AG04450 (cell line): ENCODE measurements around the gene RIMBP2. TPM values are rescaled to one million over a fixed set of nuclear protein-coding genes. Genes with fewer than 3 reads are reported as not detected.

Experiments
- CTCF ChIA-PET: fragments of 300-600, 350-600 bp; formaldehyde crosslinking; extraction: SDS; loops from one replicate; lab custom pipeline; 2022; ENCODE audit warnings: antibody characterized with exemption, inconsistent platforms; lab: Charles Lee
- POLR2A ChIA-PET: fragments of 350-600 bp; formaldehyde crosslinking; extraction: SDS; loops from one replicate; lab custom pipeline; 2021; ENCODE audit warnings: antibody characterized with exemption, inconsistent platforms; lab: Yijun Ruan, JAX
- DNase-seq: peaks from one replicate; pipeline ENCODE4 v3.0.0-alpha.2; 2011; ENCODE audit warnings: low read depth, low spot score
- H3K27ac ChIP-seq: one replicate; pipeline ENCODE4 v1.5.1; 2012; ENCODE audit warnings: low read depth, low read length, control low read depth
- H3K27me3 ChIP-seq: one replicate; pipeline ENCODE4 v1.6.0; 2012; ENCODE audit warnings: low read length; ENCODE audit not compliant: control insufficient read depth, insufficient read depth
- H3K4me3 ChIP-seq: 2 replicates; pipeline ENCODE4 v1.5.1; 2011; ENCODE audit warnings: mild to moderate bottlenecking, low read depth, low read length, control low read depth
- H3K9me3 ChIP-seq: 2 replicates; pipeline ENCODE4 v1.5.1; 2012; ENCODE audit warnings: low read length; ENCODE audit not compliant: control insufficient read depth, insufficient read depth
- CTCF ChIP-seq: IDR thresholded peaks from 2 replicates; pipeline ENCODE4 v1.5.1; 2011; ENCODE audit warnings: low read depth, low read length, control low read depth, inconsistent platforms
- polyA plus RNA-seq: library from polyadenylated mRNA; depleted of rRNA; stranded (reverse); fragments of >200 nt; gene quantifications from 2 replicates; pipeline ENCODE4 v1.2.3, GENCODE V29; 2011

RIMBP2 gene
- polyA plus RNA-seq, 1 experiment, result not detected

GRCh38 chr12:130672089-130672820 is 43.8 kb downstream of the RIMBP2 start:
- CTCF ChIA-PET, result no interaction called here
- peaks cover 81% of the 10 kb centered on the region for H3K9me3 ChIP-seq
- H3K4me3 ChIP-seq, result no peak overlapping the region
- H3K27ac ChIP-seq, result no peak overlapping the region
- no peaks in the 10 kb centered on the region for H3K27me3 ChIP-seq
- POLR2A ChIA-PET, result no interaction called here
- no peak for TF ChIP-seq CTCF
- DNase-seq, result no peak

DNA sequence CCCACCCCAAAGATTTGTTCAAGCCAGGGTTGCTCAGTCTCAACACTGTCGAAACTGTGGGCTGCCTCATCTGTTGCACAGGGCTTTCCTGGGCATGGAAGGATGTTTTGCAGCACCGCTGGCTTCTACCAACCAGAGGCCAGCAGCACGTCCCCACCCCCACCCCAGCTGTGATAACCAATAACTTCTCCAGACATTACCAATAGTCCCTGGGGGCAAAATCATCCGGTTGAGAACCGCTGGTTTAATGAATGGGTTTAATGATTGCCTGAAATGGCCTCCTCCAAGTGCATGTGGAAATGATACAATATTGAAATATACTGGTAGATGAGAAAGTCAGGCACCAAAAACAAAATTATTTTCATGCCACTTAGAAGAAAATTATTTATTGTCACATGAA is 44.5 kb downstream of the RIMBP2 start:
- DNase-seq, result no peak
- ChIA-PET CTCF (no interaction called here), POLR2A (no interaction called here)
- H3K27ac ChIP-seq, result no peak overlapping the region
- TF ChIP-seq CTCF, result no peak
- no peaks in the 10 kb centered on the region for H3K27me3 ChIP-seq
- H3K9me3 ChIP-seq, result peaks cover 77% of the 10 kb centered on the region
- no peak overlapping the region for H3K4me3 ChIP-seq

DNA sequence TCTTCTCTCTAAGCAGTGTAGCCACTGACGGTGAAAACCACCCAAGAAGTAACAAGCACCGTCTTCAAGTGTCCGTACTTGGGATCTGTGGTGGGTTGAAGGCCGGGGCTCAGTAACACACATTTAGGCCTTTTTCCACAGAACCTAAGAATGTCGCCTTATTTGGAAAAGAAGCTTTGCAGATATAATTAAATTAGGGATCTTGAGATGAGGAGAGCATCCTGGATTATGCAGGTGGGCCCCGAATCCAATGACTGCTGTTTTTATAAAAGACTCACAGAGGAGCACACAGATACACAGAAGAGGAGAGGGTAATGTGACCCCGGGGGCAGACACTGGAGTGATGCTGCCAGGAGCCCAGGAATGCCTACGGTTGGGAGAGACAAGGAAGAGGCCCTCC is 46.3 kb downstream of the RIMBP2 start:
- ChIA-PET CTCF (no interaction called here), POLR2A (no interaction called here)
- DNase-seq, result no peak

DNA sequence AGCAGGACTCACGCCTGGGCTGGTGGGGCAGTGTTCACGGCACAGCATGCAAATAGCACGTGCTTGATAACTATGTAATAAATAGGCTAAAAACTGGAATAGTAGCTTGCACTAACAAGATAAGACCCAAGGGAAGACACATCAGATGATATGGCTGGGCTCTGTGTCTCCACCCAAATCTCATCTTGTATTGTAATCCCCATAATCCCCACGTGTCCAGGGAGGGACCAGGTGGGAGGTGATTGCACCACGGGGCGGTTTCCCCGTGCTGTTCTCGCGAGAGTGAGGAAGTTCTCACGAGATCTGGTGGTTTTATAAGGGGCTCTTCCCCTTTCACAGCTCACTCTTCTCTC is 46.9 kb downstream of the RIMBP2 start:
- no peak overlapping the region for H3K4me3 ChIP-seq
- ChIA-PET POLR2A (no interaction called here), CTCF (no interaction called here)
- H3K9me3 ChIP-seq, result peaks cover 66% of the 10 kb centered on the region
- TF ChIP-seq CTCF, result no peak
- H3K27me3 ChIP-seq, result no peaks in the 10 kb centered on the region
- DNase-seq, result no peak
- H3K27ac ChIP-seq, result no peak overlapping the region

More for the DNA sequence above, 46.3 kb downstream of the RIMBP2 start:
- H3K27me3 ChIP-seq, result no peaks in the 10 kb centered on the region
- no peak overlapping the region for H3K4me3 ChIP-seq
- H3K27ac ChIP-seq, result no peak overlapping the region
- TF ChIP-seq CTCF, result no peak
- peaks cover 67% of the 10 kb centered on the region for H3K9me3 ChIP-seq

DNA sequence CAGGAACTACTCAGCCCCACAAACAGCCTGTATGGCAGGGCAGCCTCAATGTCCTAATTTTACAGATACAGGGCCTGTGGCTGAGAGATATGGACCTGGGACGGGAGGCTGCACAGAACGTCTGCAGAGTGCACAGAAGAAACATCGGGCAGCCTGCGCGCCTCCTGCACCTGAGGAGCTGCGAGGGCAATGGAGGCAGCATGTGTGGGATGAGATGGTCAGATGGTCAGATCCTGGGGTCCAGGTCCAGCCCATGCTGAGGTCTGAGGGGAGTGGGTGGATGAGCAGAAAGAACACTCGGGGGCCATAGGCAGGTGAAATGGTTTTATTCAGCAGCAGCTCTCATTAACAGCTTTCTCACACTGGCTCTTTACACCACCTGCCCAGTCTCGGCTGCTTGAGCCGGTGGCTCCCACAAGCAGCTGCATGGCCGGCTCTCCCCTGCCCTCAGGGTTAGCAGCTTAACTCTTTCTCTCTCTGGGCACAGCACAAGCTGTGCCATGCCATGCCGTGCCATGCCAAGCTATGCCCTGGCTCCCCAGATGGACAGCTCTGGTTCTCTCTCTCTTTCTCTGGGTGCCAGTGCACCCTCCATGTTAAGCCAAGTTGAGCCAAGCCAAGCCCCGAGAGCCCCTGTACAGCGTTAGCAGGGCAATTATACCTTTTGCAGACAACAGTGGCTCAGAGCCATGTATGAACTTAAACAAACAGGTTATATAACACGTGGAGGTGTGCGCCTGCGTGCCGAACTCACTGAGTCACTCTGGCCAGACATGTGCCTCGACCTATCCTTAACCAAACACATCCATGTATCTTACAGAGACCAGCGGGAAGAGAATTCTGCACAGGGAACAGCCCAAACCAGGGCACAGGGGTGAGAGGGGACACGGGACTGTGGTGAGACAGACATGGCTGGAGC is 47.6 kb downstream of the RIMBP2 start:
- ChIA-PET CTCF (no interaction called here), POLR2A (interaction anchor here (0.5 kb wide), 1 partner anchor 71 kb away, joined by 13 read pairs; no protein-coding TSS in a partner anchor)

More for the DNA sequence above, 47.6 kb downstream of the RIMBP2 start:
- no peak overlapping the region for H3K27ac ChIP-seq
- H3K9me3 ChIP-seq, result peaks cover 66% of the 10 kb centered on the region
- no peak overlapping the region for H3K4me3 ChIP-seq
- DNase-seq, result no peak
- no peak for TF ChIP-seq CTCF
- H3K27me3 ChIP-seq, result no peaks in the 10 kb centered on the region
